ENCODE results near the gene OR10G7. TPM values are rescaled to one million over a fixed set of nuclear protein-coding genes. Genes with fewer than 3 reads are reported as not detected.

The OR10G7 gene
- polyA plus RNA-seq, 1 donor (not counting 4 experiments of a cell fraction or from before 2014, with no cell fraction given), result not detected

DNA sequence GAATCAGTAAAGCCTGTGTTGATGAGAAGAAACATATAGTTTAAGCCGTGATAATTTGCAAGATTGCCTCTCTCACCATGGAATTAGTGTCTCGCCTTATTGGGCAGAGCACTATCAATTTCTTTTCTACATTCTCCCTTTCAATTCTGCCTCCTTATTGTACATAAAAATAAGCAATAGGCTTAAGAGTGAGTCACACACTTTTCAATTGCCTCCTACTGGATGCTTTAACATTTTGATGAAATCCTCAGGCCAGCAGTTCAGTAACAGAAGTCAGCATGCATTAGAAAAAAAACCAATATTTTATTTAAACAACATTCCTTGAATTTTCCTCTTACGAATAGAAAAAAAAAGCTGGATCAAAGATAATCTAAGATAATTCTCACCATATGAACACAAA is 40.4 kb upstream of the OR10G7 start:
- TF ChIP-seq, protein P1, sequence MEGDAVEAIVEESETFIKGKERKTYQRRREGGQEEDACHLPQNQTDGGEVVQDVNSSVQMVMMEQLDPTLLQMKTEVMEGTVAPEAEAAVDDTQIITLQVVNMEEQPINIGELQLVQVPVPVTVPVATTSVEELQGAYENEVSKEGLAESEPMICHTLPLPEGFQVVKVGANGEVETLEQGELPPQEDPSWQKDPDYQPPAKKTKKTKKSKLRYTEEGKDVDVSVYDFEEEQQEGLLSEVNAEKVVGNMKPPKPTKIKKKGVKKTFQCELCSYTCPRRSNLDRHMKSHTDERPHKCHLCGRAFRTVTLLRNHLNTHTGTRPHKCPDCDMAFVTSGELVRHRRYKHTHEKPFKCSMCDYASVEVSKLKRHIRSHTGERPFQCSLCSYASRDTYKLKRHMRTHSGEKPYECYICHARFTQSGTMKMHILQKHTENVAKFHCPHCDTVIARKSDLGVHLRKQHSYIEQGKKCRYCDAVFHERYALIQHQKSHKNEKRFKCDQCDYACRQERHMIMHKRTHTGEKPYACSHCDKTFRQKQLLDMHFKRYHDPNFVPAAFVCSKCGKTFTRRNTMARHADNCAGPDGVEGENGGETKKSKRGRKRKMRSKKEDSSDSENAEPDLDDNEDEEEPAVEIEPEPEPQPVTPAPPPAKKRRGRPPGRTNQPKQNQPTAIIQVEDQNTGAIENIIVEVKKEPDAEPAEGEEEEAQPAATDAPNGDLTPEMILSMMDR (optimal IDR thresholded peaks at IDR 0.05 in 1 of 3, IDR thresholded peaks at IDR 0.05 in 1 of 3, conservative IDR thresholded peaks at IDR 0.05 in 1 of 3; ENCODE audit: extremely low read depth in 1 of 3, insufficient read depth in 2 of 3, low read length in 3 of 3), result no peak
- TF ChIP-seq EZH2 (IDR thresholded peaks at IDR 0.05; ENCODE audit: low read length), result no peak

DNA sequence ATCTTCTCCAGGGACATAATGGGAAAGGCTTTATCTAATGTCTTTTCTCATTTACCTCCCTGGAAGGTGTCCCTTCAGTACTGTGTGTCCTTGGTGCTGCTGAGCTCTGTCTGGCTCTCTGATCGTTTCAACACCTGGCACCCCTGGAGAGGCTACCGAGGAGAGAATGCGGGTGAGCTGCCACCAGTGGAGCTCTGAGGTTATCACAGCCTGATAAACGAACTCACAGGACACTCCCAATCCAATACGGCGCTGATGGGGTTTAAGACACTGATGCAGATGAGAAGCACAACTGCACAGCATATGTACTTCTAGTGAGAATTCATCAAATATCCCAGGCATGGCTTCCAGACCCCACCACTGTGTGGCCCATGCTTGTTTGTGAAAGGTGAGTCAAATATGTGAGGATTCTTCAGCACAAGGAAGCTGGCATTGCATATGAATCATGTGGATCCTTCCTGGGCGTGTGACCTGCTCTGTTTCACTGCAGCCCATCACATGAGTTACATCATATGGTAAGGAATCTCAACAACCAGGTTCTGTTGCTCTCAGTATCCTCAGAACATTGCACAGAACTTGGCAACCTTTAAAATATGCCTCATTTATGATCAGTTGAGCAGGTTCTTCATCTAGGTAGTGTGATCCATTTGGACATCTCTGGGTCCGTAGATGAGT is 39.3 kb upstream of the OR10G7 start:
- H3K9ac ChIP-seq (ENCODE audit: control insufficient read depth, extremely low read depth, insufficient read depth, low read length), result no peak overlapping the region
- H3K27ac ChIP-seq (ENCODE audit: control insufficient read depth, insufficient read depth, low read length), result peak overlapping the region; percentile 34
- FAIRE-seq, result peak; percentile 97
- no peak overlapping the region for H3K4me3 ChIP-seq (ENCODE audit: control insufficient read depth in 2 of 3, extremely low read depth in 1 of 3, insufficient read depth in 2 of 3, low read depth in 1 of 3, low read length in 3 of 3)
- dilution Hi-C loops (cut with MboI; ENCODE audit: extremely low pct_ligation_motif_present, low sequenced_read_pairs), result no loop called here
- H3K9me3 ChIP-seq (ENCODE audit: control insufficient read depth, low read depth, low read length), result no peaks in the 10 kb centered on the region
- H3K9me1 ChIP-seq (ENCODE audit: control insufficient read depth, extremely low read depth, insufficient read depth, low read length), result no peaks in the 10 kb centered on the region
- no peaks in the 10 kb centered on the region for H3K79me2 ChIP-seq (ENCODE audit: control insufficient read depth, insufficient read depth, low read length)
- peak overlapping the region; percentile 0 for H3K4me2 ChIP-seq (ENCODE audit: control insufficient read depth, extremely low read depth, insufficient read depth, low read depth, low read length)
- H2AFZ ChIP-seq (ENCODE audit: control insufficient read depth, low read length), result no peak overlapping the region
- peak; percentile 90 for DNase-seq (ENCODE audit: low read depth, low spot score)
- H3K4me1 ChIP-seq (ENCODE audit: control insufficient read depth, extremely low read depth, insufficient read depth, low read length), result peaks cover 42% of the 10 kb centered on the region
- no peaks in the 10 kb centered on the region for H3K36me3 ChIP-seq (ENCODE audit: control insufficient read depth in 2 of 2, extremely low read depth in 1 of 2, insufficient read depth in 2 of 2, low read length in 2 of 2)
- no peaks in the 10 kb centered on the region for H3K27me3 ChIP-seq (ENCODE audit: control insufficient read depth, extremely low read depth, insufficient read depth, low read length)
- no peak for TF ChIP-seq EZH2 (IDR thresholded peaks at IDR 0.05; ENCODE audit: low read length)
- TF ChIP-seq, protein P1 (optimal IDR thresholded peaks at IDR 0.05 in 1 of 3, IDR thresholded peaks at IDR 0.05 in 1 of 3, conservative IDR thresholded peaks at IDR 0.05 in 1 of 3; ENCODE audit: extremely low read depth in 1 of 3, insufficient read depth in 2 of 3, low read length in 3 of 3), result peak in 1 of 3 experiments; percentile 11
- H4K20me1 ChIP-seq (ENCODE audit: control insufficient read depth, extremely low read depth, insufficient read depth, low read length), result no peaks in the 10 kb centered on the region

More for the DNA sequence above, 40.4 kb upstream of the OR10G7 start:
- Histone ChIP-seq H2AFZ (ENCODE audit: control insufficient read depth, low read length) (no peak overlapping the region), H3K27ac (ENCODE audit: control insufficient read depth, insufficient read depth, low read length) (peak overlapping the region; percentile 34), H3K9me3 (ENCODE audit: control insufficient read depth, low read depth, low read length) (no peaks in the 10 kb centered on the region), H3K4me3 (ENCODE audit: control insufficient read depth in 2 of 3, extremely low read depth in 1 of 3, insufficient read depth in 2 of 3, low read depth in 1 of 3, low read length in 3 of 3) (no peak overlapping the region), H3K9me1 (ENCODE audit: control insufficient read depth, extremely low read depth, insufficient read depth, low read length) (no peaks in the 10 kb centered on the region), H3K27me3 (ENCODE audit: control insufficient read depth, extremely low read depth, insufficient read depth, low read length) (no peaks in the 10 kb centered on the region), H3K4me2 (ENCODE audit: control insufficient read depth, extremely low read depth, insufficient read depth, low read depth, low read length) (peak overlapping the region; percentile 0), H3K9ac (ENCODE audit: control insufficient read depth, extremely low read depth, insufficient read depth, low read length) (no peak overlapping the region), H4K20me1 (ENCODE audit: control insufficient read depth, extremely low read depth, insufficient read depth, low read length) (no peaks in the 10 kb centered on the region), H3K79me2 (ENCODE audit: control insufficient read depth, insufficient read depth, low read length) (no peaks in the 10 kb centered on the region), H3K4me1 (ENCODE audit: control insufficient read depth, extremely low read depth, insufficient read depth, low read length) (peaks cover 35% of the 10 kb centered on the region), H3K36me3 (ENCODE audit: control insufficient read depth in 2 of 2, extremely low read depth in 1 of 2, insufficient read depth in 2 of 2, low read length in 2 of 2) (no peaks in the 10 kb centered on the region)
- dilution Hi-C loops (cut with MboI; ENCODE audit: extremely low pct_ligation_motif_present, low sequenced_read_pairs), result no loop called here
- DNase-seq (ENCODE audit: low read depth, low spot score) (no peak), FAIRE-seq (no peak)
